HUES64 (cell line): Measurements from ENCODE around the gene SCARF2.
"Not testable (repeated sequence)": the region's sequence is repeated elsewhere in the genome, so short reads cannot be mapped to it uniquely, and the experiment has no call there.

Source experiments
- H3K27ac ChIP-seq: 2 replicates; pipeline ENCODE4 v1.7.0; 2013; ENCODE audit warnings: low read depth, low read length, inconsistent platforms
- H3K27me3 ChIP-seq: 2 replicates; pipeline ENCODE4 v1.6.1; 2013; ENCODE audit warnings: mild to moderate bottlenecking, low read length; ENCODE audit not compliant: insufficient read depth
- H3K36me3 ChIP-seq: 2 replicates; pipeline ENCODE4 v1.6.1; 2013; ENCODE audit warnings: mild to moderate bottlenecking, low read length; ENCODE audit not compliant: insufficient read depth
- H3K4me1 ChIP-seq: 2 replicates; pipeline ENCODE4 v1.6.1; 2013; ENCODE audit warnings: mild to moderate bottlenecking, low read length, moderate library complexity; ENCODE audit not compliant: insufficient read depth
- H3K4me3 ChIP-seq: 2 replicates; pipeline ENCODE4 v1.5.1; 2013; ENCODE audit warnings: mild to moderate bottlenecking, low read length, moderate library complexity
- H3K9ac ChIP-seq: 2 replicates; pipeline ENCODE4 v1.6.1; 2013; ENCODE audit warnings: mild to moderate bottlenecking, low read depth, low read length
- H3K9me3 ChIP-seq: 2 replicates; pipeline ENCODE4 v1.6.1; 2013; ENCODE audit warnings: low read depth, low read length; ENCODE audit not compliant: insufficient read depth
- WGBS: fragments of 150-250, 120-280 bp; methylation state at CpG from one replicate; pipeline ENCODE4 v1.1.7; 2013; ENCODE audit warnings: missing lambda C conversion rate; 5-methylcytosine and 5-hydroxymethylcytosine counted together

Gene SCARF2

DNA sequence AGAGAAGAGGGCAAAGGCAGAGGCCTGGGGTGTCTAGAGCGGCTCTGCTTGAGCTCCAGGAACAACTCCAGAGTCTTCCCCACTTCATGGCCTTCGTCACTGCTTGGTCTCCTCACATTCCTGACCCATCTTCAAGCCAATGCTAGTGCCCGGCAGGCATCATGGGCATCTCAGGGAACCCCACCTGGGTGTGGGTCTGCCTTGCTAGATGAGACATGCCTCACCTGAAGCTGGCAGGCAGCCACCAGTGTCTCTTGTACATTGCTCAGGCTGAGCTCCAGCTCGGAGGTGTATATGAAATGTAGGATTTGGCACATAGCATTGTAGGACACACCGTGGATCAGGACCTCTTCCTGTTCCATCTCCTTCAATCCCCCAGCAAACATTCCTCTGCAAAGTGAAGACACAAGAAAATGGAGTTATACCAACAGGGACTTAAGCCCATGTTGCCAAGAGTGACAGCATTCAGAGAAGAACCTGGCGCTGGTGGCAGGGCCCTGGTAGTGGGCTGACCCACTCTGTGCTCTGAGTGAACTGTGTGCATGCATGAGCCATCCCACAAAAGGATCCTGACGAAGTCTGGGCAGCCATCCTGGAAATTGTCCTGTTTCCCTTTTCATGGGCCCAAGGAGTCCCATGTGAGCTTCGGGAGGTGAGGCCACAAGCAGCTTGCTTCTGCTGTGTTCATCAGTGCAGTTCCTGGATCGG is 33.7 kb upstream of the SCARF2 start:
- no peak overlapping the region for H3K27ac ChIP-seq
- H3K27me3 ChIP-seq, result no peaks in the 10 kb centered on the region
- no peaks in the 10 kb centered on the region for H3K9me3 ChIP-seq
- H3K4me1 ChIP-seq, result no peaks in the 10 kb centered on the region
- H3K9ac ChIP-seq, result no peak overlapping the region
- H3K4me3 ChIP-seq, result no peak overlapping the region
- peaks cover 5% of the 10 kb centered on the region; the same call in 1 of the 2 replicates for H3K36me3 ChIP-seq
- WGBS, result 94% methylated on average over 9 of the region's 9 CpGs

DNA sequence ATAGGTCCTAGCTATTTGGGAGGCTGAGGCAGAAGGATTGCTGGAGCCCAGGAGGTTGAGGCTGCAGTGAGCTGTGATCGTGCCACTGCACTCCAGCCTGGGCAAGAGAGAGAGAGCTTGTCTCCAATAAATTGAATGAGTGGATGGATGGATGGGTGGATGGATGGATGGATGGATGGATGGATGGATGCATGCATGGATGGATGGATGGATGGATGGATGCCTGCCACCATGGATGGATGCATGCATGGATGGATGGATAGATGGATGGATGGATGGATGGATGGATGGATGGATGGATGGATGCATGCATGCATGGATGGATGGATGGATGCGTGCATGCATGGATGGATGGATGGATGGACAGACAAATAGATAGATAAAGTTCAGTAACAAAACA is 32.9 kb upstream of the SCARF2 start:
- not testable (repeated sequence) for H3K4me1 ChIP-seq, H3K9ac ChIP-seq, H3K4me3 ChIP-seq, H3K27me3 ChIP-seq, H3K27ac ChIP-seq, H3K36me3 ChIP-seq, H3K9me3 ChIP-seq
- 92% methylated on average over 2 of the region's 2 CpGs for WGBS

DNA sequence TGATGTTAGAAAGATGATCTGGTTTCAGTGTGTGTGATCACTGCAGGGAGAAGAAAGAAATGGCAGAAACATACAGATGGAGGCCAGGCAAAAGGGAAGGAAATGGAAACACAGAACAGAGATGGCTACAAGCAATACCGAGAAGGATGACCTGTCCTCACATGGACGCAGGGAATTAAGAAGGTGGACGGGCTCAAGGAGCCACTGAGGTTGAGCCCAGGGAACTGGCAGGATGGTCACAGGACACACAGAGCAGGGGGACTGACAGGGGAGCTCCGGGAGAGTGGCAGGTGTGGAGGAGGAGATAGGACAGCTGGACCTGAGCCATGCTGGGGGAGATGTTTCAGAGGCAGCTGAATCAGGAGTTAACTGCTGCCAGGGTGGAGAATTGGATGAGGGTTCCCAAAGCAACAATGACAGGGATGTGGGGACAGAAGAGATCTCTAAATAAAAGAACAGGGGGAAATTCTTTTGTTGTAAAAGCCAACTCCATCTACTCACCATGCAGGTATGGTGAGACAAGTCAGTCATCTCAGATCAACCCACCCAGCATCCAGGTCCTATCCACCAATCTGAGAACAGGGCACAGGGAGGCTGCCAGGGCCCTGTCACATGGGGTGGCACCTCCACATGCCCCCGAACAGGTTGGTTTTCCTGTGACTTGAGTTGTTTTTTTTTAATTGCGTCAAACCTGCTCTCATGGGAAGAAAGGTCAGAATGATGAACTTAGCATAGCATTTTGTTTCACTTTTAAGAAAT is 31.7 kb upstream of the SCARF2 start:
- Histone ChIP-seq H3K36me3 (peaks cover 5% of the 10 kb centered on the region; the same call in 1 of the 2 replicates), H3K27me3 (no peaks in the 10 kb centered on the region), H3K4me3 (no peak overlapping the region), H3K9me3 (no peaks in the 10 kb centered on the region), H3K4me1 (no peaks in the 10 kb centered on the region), H3K9ac (no peak overlapping the region), H3K27ac (no peak overlapping the region)
- WGBS, result 90% methylated on average over 6 of the region's 6 CpGs

DNA sequence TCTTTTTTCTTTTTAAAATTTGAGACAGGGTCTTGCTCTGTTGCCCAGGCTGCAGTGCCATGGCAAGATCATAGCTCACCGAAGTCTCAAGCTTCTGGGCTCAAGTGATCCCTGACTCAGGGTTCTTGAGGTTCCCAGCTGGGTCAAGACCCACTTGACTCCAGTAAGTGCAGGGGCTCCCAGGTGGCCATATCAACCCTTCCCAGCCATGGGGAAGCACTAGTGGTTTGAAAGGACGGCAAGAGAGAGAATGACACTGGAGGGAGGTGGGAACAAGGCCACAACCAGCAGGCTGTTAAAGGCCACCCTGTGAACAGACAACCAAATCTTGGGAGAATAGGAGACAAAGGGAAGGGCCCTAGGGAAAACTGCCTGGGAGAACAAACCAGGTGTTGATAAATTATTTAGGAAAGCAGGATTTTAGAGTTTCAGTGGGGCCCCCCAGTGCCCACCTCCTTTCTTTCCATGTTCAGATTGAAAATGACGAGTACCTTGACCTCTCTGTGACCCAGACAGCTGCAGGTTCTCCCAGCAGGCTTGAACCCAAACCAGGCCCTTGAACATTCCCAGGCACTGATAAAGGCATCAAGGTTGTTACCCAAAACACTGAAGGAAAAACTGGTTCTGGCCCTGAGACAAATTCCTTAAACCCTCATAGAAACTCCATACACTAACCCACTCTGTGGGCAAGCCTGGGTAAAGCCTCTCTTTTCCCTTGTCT is 29.2 kb upstream of the SCARF2 start:
- Histone ChIP-seq H3K9ac (no peak overlapping the region), H3K4me3 (no peak overlapping the region), H3K27me3 (no peaks in the 10 kb centered on the region), H3K9me3 (no peaks in the 10 kb centered on the region), H3K4me1 (no peaks in the 10 kb centered on the region), H3K27ac (no peak overlapping the region), H3K36me3 (peaks cover 8% of the 10 kb centered on the region; the same call in 1 of the 2 replicates)
- WGBS, result 90% methylated on average over 3 of the region's 3 CpGs

DNA sequence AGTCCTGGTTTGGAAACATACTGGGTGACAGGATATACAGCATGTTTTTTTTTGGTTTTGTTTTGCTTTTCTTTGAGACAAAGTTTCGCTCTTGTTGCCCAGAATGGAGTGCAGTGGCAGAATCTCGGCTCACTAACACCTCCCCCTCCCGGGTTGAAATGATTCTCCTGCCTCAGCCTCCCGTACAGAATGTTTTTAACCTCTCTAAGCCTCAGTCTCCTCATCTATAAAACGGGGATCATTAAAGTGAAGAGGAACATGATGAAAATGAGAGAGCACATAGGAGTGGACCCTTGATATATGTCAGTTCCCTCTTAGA is 28.1 kb upstream of the SCARF2 start:
- H3K4me1 ChIP-seq, result no peaks in the 10 kb centered on the region
- H3K9me3 ChIP-seq, result no peaks in the 10 kb centered on the region
- H3K36me3 ChIP-seq, result 0 out of 2 replicates have a peak, but pooled peaks cover 3% of the 10 kb centered on the region
- no peak overlapping the region for H3K4me3 ChIP-seq
- no peak overlapping the region for H3K27ac ChIP-seq
- H3K9ac ChIP-seq, result no peak overlapping the region
- 94% methylated on average over 5 of the region's 5 CpGs for WGBS
- H3K27me3 ChIP-seq, result no peaks in the 10 kb centered on the region

DNA sequence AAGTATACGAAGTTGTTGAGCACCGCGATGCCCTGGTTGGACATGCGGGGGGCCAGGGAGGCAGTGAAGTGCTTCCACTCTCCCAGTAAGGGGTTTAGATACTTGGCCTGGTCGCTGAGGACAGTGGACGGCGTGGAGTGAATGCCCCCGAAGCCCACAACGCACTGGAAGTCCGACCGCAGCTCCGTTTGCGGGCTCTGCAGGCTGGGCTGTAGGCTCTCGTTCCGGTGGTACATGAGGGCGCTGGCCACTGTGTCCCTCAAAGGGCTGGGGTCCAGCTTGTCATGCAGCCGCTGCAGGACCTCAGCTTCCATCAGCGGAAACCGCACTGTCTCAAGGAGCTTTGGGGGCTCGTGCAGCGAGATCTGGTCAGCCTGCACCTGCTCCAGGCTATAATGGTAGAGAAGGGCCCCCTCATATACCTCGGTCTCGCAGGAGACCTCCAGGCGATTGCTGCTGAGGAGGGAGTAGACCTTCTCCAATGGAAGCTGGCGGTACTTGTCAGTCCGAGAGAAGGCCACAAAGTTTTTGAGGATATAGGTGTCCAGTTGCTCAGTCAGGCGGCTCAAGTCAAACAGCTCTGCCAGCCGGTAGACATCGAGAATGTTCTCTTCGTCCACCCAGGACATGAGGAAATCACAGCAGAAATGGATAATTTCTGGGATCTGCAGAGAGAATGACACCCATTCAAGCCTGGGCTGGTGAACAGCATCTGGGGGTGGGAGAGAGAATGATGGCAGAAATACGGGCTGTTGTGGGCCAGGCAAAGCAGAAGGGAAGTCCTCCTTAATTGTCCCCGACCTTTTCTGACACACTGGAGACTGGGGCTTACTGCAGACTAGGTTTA is 27.5 kb upstream of the SCARF2 start:
- no peaks in the 10 kb centered on the region for H3K4me1 ChIP-seq
- H3K4me3 ChIP-seq, result no peak overlapping the region
- no peak overlapping the region for H3K27ac ChIP-seq
- H3K27me3 ChIP-seq, result no peaks in the 10 kb centered on the region
- H3K9me3 ChIP-seq, result no peaks in the 10 kb centered on the region
- no peak overlapping the region for H3K9ac ChIP-seq
- 96% methylated on average over 32 of the region's 32 CpGs for WGBS
- H3K36me3 ChIP-seq, result 0 out of 2 replicates have a peak, but pooled peaks cover 3% of the 10 kb centered on the region

DNA sequence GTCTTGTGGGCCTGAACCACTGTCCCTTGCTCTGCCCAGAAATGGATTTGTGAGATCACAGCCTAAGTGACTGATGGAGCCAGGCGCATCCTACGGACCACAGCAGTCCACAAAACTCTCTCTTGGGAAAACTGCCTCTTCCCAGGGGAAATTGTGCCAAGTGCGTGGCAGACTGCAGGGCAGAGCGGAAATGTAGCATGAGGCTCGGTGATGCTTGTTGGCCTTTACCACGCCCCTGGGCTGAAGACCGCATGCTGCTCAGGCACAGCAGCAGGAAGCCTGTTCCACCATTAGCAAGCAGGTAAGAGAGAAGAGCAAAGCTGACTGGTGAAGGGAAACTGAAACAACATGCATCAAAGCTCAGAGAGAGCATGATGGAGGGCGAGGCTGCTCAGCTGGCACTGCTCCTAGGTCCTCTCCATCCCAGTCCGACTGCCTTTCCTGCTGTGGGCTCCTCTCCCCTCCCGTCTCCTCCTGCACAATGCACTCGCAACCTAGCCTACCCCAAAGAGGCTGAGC is 26.5 kb upstream of the SCARF2 start:
- H3K4me3 ChIP-seq, result no peak overlapping the region
- no peak overlapping the region for H3K27ac ChIP-seq
- no peak overlapping the region for H3K9ac ChIP-seq

DNA sequence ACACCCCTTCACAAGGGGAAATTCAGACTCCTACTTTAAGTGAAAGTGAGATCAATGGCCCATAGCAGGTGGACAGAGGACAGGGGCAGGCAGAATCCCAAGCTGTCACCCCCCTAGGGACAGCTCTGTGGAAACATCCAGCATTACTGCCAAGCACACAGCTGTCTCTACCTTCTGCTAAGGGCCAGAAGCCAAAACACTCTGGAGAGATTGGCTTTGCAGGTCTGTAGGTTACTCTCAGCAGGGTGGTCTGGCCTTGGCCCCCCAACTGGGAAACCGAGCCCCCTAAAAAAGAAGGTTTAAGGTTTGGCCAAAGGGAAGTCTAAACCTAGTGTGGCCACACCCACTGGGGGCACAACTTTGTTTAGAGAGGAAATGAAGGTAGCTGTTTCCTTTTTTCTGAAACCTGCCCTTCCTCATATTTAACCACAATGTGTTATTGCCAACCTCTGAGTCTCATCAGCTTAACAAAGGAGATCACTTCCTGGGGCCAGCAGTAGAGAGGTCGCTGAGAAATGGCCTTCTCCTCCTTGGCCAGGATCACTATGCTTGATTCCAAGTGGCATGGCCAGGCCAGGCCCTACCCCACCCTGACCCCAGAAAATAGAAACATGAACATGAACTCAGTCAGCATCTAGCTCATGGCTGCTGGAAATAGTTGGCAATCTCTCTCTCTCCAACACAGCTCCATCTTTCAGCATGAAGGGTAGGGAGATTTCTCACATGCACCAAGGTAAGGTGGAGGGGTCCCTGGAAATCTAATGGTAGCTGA is 25.9 kb upstream of the SCARF2 start:
- 73% methylated on average over 2 of the region's 2 CpGs for WGBS
- H3K27me3 ChIP-seq, result no peaks in the 10 kb centered on the region
- no peak overlapping the region for H3K27ac ChIP-seq
- H3K36me3 ChIP-seq, result 0 out of 2 replicates have a peak, but pooled peaks cover 3% of the 10 kb centered on the region
- no peak overlapping the region for H3K9ac ChIP-seq
- no peaks in the 10 kb centered on the region for H3K9me3 ChIP-seq
- no peak overlapping the region for H3K4me3 ChIP-seq
- 0 out of 2 replicates have a peak, but pooled peaks cover 8% of the 10 kb centered on the region for H3K4me1 ChIP-seq

More for the DNA sequence above, 26.5 kb upstream of the SCARF2 start:
- 96% methylated on average over 10 of the region's 11 CpGs for WGBS
- Histone ChIP-seq H3K9me3 (no peaks in the 10 kb centered on the region), H3K27me3 (no peaks in the 10 kb centered on the region), H3K4me1 (0 out of 2 replicates have a peak, but pooled peaks cover 6% of the 10 kb centered on the region), H3K36me3 (0 out of 2 replicates have a peak, but pooled peaks cover 3% of the 10 kb centered on the region)

DNA sequence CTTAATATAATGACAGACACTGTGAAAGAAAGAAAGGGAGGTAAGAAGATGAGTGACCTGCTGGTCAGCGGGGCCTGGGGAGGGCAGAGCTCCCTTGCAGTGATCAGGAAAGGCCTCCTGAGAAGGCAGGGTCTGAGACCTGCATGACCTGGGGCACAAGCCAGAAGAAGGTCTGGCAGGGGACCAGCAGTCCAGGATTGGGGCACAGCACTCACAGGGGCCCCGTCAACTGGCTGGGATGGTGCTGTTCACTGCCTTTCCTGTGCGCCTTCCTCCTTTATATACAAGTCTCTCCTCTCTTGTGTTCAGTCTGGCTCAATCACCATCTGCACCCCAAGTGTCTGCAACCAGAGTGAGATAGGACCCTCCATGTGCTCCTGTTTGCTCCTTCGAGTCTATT is 22.2 kb upstream of the SCARF2 start:
- Histone ChIP-seq H3K27ac (no peak overlapping the region), H3K9ac (no peak overlapping the region), H3K4me1 (0 out of 2 replicates have a peak, but pooled peaks cover 12% of the 10 kb centered on the region), H3K36me3 (0 out of 2 replicates have a peak, but pooled peaks cover 3% of the 10 kb centered on the region), H3K27me3 (no peaks in the 10 kb centered on the region), H3K9me3 (no peaks in the 10 kb centered on the region), H3K4me3 (no peak overlapping the region)
- 94% methylated on average over 4 of the region's 4 CpGs for WGBS

DNA sequence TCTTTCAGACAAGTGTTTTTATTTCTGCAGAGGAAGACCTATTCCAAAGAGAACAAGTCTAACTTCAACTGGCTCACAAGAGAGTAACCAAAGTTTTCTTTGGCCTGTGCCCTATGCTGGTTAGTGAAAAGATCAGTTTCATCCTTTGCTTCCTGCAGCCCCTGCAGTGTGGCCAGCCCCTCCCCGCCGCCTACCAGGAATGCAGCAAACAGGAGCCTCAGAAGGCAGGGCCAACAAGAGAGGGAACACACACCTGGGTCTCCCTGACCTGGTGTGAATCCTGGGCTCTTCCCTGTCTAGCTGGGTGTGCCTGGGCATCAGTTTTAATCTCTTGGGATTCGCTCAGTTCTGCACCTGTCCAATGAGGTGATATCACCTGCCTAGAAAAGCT is 21.5 kb upstream of the SCARF2 start:
- Histone ChIP-seq H3K9ac (no peak overlapping the region), H3K9me3 (no peaks in the 10 kb centered on the region)

More for the DNA sequence above, 21.5 kb upstream of the SCARF2 start:
- H3K27me3 ChIP-seq, result no peaks in the 10 kb centered on the region
- 83% methylated on average over 3 of the region's 3 CpGs for WGBS
- no peak overlapping the region for H3K4me3 ChIP-seq
- H3K27ac ChIP-seq, result no peak overlapping the region
- H3K4me1 ChIP-seq, result 0 out of 2 replicates have a peak, but pooled peaks cover 12% of the 10 kb centered on the region
- H3K36me3 ChIP-seq, result 0 out of 2 replicates have a peak, but pooled peaks cover 3% of the 10 kb centered on the region
